GM21360 (cell line): ENCODE data around the gene MED7.

Experiments used
- ATAC-seq: cut with Tn5 transposase; IDR thresholded peaks from one replicate; pipeline ENCODE4 v1.9.1; 2021; ENCODE audit warnings: mild to moderate bottlenecking, moderate library complexity; ENCODE audit not compliant: unreplicated experiment

The MED7 gene

DNA sequence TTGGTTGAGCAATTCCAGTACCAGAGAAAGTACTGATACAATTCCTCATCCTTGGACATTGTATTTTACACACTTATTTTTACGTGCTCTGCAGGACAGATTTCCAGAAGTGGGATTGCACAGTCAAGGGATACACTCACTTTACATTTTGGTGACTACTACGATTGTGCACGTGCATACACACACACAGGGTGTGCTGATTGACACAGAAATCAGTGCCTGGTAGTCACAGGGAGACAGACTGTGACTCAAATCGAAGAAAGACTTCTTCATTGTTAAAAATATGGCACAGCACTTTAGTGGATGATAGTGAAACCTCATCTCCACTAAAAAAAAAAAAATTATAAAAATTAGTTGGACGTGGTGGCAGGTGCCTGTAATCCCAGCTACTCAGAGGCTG, 21.9 kb upstream of the MED7 start:
- ATAC-seq: no peak

DNA sequence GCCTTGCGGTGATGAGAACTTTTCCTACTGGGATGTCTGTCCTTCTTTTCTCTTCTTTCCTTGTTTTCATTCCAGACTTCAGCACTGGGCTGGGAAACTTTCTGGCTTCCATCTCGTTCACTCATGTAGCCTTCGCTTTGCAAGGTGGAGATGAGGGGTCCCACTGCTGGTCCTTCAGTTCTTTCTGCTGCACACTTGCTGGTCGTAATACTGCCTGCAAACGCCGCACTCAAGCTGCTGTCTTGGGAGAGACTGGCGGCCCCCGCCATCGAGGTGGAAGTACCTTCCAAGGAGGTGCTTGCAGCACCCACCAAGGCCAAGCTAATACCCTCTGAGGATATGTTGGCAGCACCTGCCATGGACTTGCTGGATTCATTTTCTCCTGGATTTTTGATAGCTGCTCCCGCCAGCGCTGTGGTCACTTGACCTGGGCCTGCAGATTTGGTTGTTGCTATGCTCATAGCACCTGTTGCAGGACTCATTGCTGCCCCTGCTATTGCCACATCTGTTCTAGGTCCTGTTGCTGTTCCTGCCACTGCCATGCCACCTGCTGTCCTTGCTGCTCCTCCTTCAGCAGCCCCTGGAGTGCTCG, 20.4 kb upstream of the MED7 start:
- no peak for ATAC-seq

DNA sequence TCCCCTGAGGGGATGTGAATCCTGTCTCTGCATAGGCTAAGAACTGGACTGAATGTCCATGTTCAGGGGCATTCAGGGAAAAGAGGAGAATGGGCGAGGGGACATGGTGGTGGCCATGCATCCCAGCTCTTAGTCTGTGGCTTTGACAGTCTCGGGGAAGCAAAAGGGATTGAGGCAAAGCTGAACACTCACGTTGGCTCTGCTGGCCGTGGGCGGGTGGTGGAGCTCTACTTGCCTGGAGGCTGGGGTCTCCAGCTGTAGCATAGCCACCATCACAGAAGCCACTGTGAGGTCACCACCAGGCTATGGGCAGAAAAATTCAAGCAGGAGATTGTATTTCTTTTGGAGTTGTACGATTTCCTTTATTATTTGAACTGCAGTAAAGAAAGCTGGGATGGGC, 19.3 kb upstream of the MED7 start:
- ATAC-seq: no peak

DNA sequence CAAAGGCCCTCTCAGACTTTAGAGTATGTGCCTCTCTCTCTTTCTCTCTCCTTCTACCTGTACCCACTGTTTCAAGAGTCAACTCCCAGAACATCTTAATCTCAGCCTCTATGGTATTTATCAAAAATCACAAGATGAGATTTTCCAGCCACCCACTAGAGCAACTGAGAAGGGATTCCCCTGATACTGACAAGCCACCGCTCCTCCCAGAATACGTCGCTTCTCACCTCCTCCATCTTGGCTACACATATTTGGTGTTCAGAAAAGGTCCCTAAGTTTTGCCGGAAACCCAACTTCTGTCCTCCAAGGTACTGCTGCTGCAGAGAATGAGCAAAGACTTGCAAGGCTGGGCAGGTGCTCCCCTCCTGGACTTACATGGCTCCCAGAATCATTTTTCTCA, 17.3 kb upstream of the MED7 start:
- no peak for ATAC-seq

DNA sequence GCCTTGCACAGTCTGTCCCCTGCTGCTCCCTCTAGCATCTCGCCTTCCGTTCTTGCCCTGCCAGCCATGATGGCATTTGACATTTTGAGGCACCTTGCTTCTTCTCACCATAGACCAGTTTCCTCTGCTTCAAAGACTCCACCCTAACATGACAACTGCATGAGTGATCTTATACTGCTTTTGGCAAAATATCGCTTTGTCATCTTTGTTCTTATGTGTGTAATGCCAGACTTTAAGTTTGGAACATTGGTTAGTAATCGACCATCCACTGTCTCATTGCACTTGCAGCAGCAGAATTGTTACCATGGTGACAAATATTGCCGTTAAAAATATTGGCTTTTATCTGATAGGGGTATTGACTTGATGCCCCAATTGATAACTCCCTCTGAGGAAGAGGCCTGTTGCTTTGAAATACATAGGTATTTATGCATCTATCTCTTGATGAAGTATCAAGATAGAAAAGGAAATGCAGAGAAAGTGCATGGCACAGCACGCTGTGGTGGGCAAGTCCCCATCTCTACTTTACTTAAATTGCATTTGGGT, 16.6 kb upstream of the MED7 start:
- no peak for ATAC-seq

DNA sequence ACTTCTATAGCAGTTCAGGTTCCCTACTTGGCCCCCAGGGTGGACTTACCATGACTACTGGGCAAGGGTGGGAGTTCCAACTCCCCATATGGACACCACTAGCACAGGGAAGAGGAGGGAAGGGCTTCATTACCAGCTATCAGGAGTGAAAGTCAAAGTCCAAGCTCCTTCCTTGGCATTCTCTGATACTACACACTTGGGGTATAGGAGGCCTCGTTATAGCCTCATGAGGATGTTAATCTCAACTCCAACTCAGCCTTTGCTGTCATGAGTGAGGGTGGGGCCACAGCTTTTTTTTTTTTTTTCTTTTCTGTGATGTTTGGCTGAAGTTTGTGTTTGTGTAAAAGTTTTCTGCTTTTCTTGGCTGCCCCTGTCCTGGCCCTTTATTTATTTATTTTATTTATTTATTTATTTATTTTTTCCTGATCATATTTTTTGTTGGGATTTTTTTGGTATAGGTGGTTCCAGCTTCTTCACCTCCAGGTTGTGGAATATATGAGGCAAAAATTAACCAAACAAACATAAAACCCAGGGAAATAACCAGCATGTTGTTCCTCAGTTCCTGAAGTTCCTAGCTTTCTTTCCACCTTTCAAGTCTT, 14.7 kb upstream of the MED7 start:
- no peak for ATAC-seq

DNA sequence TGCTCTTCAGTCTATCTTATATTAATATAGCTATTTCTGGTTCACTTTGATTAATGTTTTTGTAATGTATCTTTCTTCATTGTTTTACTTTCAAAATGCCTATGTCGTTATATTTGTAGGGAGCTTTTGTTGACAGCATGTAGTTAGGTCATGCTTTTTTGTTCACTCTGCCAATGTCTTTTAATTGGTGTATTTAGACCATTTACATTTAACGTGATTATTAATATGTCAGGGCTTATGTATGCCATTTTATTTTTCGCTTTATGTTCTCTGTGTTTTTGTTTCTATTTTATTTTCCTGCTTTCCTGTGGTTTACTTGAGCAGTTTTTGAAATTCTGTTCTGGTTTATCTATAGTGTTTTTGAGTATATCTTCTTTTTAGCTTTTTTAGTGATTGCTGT, 12.6 kb upstream of the MED7 start:
- no peak for ATAC-seq

DNA sequence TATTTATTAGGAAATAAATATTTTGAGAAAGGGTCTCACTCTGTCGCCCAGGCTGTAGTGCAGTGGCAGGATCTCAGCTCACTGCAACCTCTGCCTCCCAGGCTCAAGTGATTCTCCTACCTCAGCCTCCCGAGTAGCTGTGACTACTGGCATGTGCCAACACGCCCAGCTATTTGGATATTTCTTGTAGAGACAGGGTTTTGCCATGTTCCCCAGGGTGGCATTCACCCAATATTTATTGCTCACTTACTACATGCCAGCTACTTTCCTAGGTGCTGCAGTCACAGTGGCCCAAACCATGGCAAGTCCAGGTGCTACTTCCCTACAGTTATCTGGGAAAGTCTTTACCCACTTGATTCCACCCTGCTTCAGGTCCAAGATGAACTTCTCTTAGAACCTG, 8.3 kb upstream of the MED7 start:
- no peak for ATAC-seq

DNA sequence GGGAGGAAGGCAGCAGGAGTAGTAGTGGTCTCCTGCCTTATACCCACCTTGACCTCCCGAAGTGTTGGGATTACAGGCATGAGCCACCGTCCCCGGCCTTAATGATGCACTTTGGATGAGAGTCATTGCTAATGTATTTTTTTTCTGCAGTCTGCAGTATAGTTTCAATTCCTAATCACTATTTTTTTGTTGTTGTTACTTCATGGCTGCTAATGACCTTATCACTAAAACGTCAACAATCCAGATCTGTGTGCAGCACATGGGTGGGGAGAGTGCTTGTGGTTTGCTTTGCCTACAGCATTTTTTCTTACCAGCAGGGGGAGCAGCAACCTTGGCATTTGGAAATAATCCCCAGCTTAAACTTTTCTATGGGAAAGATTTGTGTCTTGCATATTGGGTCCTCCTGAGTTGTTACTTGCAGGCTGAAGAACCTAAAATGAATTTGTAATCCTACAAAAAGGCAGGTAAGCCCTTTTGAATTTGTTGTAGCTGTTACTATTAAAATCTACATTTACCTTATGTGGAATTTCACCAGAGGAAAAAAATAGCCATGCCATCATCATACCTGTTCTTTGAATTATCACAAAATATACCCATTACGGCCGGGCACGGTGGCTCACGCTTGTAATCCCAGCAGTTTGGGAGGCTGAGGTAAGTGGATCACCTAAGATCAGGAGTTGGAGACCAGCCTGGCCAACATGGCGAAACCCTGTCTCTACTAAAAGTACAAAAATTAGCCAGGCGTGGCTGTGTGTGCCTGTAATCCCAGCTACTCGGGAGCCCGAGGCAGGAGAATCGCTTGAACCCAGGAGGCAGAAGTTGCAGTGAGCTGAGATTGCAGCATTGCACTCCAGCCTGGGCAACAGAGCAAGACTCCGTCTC, 6.3 kb upstream of the MED7 start:
- ATAC-seq: peak; percentile 61

DNA sequence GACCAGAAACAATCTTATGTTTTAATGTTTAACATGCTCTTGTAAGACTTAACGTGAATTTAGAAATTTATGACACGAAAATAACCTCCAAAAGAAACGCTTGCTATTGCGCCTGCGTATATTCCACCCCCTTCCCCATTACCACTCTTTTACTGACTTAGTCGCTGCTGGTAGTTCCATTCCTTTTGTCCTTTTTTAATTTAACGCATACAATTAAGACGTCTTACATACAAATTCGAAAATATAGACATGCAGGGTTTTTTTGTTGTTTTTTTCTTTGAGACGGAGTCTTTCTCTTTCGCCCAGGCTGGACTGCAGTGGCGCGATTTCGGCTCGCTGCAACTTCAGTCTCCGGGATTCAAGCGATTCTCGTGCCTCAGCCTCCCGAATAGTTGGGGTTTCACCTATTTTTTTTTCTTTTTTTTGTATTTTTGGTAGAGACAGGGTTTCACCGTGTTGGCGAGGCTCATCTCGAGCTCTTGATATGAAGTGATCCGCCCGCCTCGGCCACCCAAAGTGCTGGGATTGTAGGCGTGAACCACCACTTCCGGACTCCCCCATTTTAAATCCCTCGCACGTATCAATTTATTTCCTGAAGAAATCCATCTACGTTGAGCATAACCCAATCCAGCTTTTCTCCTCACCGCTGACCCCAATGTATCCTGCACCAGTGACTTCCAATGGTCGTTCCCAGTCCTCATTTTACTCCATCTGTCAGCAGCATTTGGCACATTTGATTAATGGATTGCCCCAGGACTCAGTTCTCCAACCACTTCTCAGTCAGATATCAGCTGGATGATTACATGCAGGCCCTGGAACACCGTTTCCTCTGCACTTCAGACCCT, 684 bp upstream of the MED7 start:
- peak; percentile 23 for ATAC-seq

DNA sequence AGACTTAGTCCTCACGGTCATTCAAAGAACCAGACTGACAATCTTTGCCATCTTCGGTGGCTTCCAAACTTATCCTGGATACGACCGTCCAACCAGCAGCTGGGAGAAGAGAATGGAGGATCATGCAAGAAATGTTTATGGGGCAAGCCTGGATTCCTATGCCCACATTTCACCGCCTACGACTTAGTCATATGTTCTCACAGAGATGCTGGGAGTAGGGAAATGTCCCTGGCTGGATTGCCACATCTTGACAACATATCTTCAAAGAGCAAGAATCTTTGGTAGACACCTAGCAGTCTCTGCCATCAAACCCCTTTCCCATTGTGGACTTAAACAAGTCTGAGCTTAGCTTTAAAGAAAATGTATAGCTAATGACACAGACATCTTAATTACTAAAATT, 5.0 kb downstream of the MED7 start:
- ATAC-seq: no peak

DNA sequence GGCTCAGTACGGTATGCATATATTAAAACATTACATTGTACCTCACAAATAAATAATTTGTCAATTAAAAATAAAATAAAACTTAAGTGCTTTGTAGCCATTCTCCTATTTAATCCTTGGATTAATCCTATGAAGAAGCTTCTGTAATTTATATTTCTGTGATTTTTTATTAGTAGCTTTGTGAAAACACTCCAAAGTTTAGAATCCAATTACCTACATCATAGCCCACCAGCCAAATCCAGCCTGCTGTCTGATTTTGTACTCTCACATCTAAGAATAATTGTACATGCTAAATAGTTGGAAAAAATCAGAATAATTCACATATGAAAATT, 10.4 kb downstream of the MED7 start:
- no peak for ATAC-seq

DNA sequence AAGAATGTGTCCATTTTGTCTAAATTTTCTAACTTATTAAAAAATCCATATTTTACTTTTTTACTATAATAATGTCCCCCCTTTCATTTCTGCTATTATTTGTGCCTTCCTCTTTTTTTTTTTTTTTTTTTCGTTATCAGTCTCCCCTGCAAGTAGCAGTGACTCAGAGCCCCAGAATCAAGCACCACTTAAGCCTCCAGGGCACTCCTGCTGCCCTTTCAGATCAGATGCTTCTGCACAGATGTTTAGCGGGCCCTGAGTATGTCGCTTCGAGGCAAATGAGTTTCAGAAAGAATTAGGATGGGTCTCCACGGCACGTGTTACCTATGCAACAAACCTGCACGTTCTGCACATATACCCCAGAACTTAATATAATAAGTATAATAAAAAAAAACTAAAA, 11.7 kb downstream of the MED7 start:
- ATAC-seq: peak; percentile 83

DNA sequence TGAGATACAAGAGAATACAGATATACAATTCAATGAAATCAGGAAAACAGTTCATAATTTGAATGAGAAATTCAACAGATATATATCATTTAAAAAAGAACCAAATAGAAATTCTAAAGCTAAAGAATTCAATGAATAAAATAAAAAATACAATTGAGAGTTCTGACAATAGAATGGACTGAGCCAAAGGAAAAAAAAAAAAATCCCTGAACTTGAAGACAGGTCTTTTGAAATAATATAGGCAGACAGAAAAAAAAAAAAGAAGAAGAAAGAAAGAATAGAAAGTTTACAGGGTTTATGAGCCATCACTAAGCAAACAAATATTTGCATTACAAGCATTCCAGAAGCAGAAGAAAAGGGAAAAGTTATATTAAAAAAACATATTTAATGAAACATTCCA, 21.0 kb downstream of the MED7 start:
- no peak for ATAC-seq

DNA sequence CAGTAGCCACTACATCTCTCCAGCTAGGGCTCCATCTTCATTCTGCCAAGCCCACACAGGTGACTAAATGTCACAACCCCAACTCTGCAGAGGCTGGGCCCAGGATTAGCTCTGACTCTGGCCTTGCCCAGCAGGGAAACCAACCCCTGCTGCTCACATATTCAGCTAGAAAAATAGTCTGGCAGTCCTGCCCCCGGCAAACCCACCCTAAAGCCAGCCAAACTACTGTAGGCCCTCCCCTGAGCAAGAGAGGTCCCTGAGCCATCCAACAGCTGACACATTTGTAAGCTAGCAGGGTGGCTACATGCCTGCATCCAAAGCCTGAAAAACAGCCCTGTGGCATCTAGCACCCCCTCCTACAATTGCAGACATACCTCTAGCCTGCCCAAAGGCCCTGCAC, 22.6 kb downstream of the MED7 start:
- ATAC-seq: no peak

DNA sequence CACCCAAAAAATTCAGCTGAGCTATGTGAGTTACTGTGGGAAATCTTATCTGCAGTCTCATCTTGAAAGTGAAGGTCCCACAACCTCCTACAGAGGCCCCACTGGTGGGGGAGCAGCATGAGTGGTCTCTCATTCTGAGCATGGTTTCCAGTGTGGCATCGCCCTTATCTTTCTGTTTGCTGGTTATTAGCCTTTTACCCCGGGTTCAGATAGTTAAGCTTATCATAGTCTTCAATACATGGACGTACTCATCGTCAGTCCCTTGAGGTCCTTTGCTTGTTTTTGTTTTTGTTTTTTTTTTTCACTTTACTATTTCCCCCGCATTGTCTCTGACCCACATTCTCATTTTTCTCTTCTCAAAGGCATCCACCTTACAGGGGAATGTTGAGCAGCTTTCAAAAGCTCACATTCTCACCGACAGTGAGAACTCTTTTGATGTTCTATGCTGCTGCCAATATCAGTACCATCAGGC, 26.1 kb downstream of the MED7 start:
- ATAC-seq: peak; percentile 89

DNA sequence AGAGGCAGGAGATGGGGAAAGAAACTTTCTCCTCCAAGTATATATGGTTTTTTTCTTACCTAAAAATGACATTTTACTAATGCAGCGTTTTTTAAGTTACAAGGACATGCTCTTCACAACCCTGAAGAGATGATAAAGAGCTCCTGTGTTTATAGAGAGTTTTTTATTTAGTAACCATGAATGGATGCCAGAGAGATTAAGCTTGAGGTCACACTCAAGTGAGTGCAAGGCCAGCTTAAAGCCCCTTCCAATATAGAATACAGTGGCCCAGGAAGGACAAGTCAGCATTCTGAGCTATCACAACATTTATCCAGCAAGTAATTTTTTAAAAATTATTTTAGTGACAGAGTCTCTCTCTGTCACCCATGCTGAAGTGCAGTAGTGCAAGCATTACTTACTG, 27.2 kb downstream of the MED7 start:
- ATAC-seq: no peak

DNA sequence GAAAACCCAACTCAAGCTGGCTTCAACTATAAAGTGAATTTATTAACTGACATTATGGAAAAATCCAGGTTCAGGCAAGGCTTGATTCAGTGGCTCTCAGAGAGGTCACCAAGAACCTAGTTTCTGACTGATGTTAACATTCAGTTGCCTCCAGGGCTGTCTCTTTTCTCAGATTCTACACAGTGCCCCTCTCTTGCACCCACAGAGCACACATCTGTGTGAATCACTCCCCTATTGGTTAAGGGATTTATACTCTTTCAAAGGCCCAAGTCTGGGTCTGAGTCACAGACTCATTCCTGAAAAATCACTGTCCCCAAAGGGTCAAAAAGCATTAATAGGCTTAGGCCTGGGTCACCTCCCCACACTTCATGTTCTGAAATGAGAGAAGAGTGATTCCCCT, 27.7 kb downstream of the MED7 start:
- ATAC-seq: no peak

DNA sequence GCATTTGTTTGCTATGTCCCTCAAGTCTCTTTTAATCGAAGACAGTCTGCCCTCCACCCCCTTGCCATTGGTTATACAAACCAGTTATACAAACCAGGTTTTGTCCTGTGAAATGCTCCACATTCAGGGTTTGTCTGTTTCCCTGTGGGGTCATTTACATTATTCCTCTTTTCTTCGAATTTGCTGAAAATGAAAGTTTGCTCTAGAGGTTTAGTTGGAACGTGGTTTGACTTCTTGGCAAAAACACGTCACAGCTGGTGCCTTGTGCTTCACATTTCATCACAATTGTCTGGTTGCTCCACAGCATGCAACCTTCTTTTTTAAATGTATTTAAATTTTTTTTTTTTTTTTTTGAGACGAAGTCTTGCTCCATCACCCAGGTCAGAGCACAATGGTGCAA, 29.7 kb downstream of the MED7 start:
- no peak for ATAC-seq

DNA sequence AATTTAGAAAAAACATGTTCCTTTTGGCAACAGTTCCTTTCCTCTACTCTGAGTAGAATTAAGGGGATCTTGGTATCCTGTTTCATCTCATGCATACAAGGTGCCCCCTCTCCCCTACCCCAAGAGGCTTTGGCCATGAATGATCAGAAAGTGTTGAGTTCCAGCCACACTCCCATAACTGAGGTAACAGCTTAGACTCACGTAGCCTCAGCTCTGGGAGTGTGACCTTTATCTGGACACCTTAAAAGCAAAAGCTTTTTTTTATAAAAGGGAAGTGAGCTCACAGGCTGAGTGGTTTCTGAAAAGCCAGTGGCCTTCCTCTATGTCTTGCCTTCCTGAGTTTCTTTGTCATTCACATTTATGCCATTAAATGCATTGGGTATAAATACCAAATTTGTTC, 32.9 kb downstream of the MED7 start:
- ATAC-seq: peak; percentile 65

DNA sequence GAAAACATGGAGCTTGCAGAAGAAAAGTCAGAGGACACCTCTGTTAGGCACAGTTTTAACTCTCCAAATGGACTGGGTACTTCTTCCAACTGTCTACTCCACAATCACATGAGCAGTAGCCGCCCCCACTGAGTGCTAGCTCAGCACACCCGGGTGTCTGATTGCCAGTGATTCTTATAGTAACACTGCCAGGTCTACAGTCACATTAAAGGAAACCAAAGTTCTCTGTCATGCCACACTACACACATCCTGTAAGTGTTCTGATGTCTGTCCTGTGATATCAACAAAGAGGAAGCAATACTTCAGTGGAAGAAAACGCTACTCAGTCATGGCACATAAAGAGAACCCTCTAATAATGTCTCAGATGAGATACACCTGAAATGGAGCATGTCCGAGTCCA, 33.7 kb downstream of the MED7 start, which contains the start of gene HAVCR2:
TSS of gene HAVCR2 (minus strand) at position 69 of the 400 bp plus-strand sequence. CDS start at position 8, 61 bp downstream.
- ATAC-seq: peak; percentile 88
